HG03159 (cell line): ENCODE results near the gene TMEM39B.
"Not testable (repeated sequence)": the region's sequence is repeated elsewhere in the genome, so short reads cannot be mapped to it uniquely, and the experiment has no call there.

Experiments used
- ATAC-seq: cut with Tn5 transposase; IDR thresholded peaks from one replicate; pipeline ENCODE4 v1.9.1; 2021; ENCODE audit warnings: mild to moderate bottlenecking, moderate library complexity; ENCODE audit not compliant: unreplicated experiment

Gene TMEM39B

GRCh38 chr1:32111789-32112188, 39.0 kb downstream of the TMEM39B start:
- no peak for ATAC-seq

- no peak for ATAC-seq
These were observed 40.2 kb downstream of the TMEM39B start for GRCh38 chr1:32112806-32113375.

GRCh38 chr1:32113436-32113835, 40.7 kb downstream of the TMEM39B start:
- ATAC-seq = not testable (repeated sequence)

GRCh38 chr1:32114420-32114819, 41.7 kb downstream of the TMEM39B start:
- ATAC-seq = no peak

- no peak for ATAC-seq
These were observed 42.8 kb downstream of the TMEM39B start for GRCh38 chr1:32115496-32115895.

GRCh38 chr1:32116531-32116930, 43.8 kb downstream of the TMEM39B start:
- no peak for ATAC-seq

- ATAC-seq = no peak
These were observed 49.4 kb downstream of the TMEM39B start for GRCh38 chr1:32122151-32122550.

GRCh38 chr1:32123361-32123760, 50.6 kb downstream of the TMEM39B start:
- not testable (repeated sequence) for ATAC-seq

GRCh38 chr1:32125313-32125712, 52.6 kb downstream of the TMEM39B start:
- no peak for ATAC-seq

- ATAC-seq = no peak
These were observed 54.0 kb downstream of the TMEM39B start for GRCh38 chr1:32126770-32127169.

GRCh38 chr1:32127409-32128198, 54.9 kb downstream of the TMEM39B start:
- no peak for ATAC-seq

- no peak for ATAC-seq
These were observed 55.7 kb downstream of the TMEM39B start for GRCh38 chr1:32128479-32128878.

GRCh38 chr1:32128964-32129363, 56.2 kb downstream of the TMEM39B start:
- no peak for ATAC-seq

GRCh38 chr1:32133950-32134280, 61.2 kb downstream of the TMEM39B start:
- ATAC-seq = not testable (repeated sequence)

- ATAC-seq = no peak
These were observed 64.4 kb downstream of the TMEM39B start for GRCh38 chr1:32137111-32137510.

GRCh38 chr1:32138965-32139364, 66.2 kb downstream of the TMEM39B start:
- no peak for ATAC-seq

- no peak for ATAC-seq
These were observed 69.9 kb downstream of the TMEM39B start for GRCh38 chr1:32142446-32143301.

GRCh38 chr1:32143302-32143695, 70.6 kb downstream of the TMEM39B start:
- not testable (repeated sequence) for ATAC-seq

- no peak for ATAC-seq
These were observed 71.3 kb downstream of the TMEM39B start for GRCh38 chr1:32144033-32144432.

- ATAC-seq = not testable (repeated sequence)
These were observed 75.1 kb downstream of the TMEM39B start for GRCh38 chr1:32147799-32148198.

- ATAC-seq = no peak
These were observed 78.1 kb downstream of the TMEM39B start for GRCh38 chr1:32150847-32151246.

GRCh38 chr1:32151319-32151787, 78.6 kb downstream of the TMEM39B start:
- ATAC-seq = no peak
